ENCODE measurements around the gene LILRB3.

GRCh38 chr19:54191811-54192453 lies 30.9 kb downstream of the LILRB3 start:
- TF ChIP-seq POLR2A (IDR thresholded peaks at IDR 0.05; ENCODE audit: extremely low read depth, insufficient read length) (no peak), CTCF (IDR thresholded peaks at IDR 0.05; ENCODE audit: low read depth, low read length) (no peak)

All from NB4 (cell line).